ENCODE measurements around the gene CXCR4.
A peak's percentile ranks its signal among the peaks of the same experiment; 100 is the strongest.
"Not testable (repeated sequence)": the region's sequence is repeated elsewhere in the genome, so short reads cannot be mapped to it uniquely, and the experiment has no call there.

The CXCR4 gene

DNA sequence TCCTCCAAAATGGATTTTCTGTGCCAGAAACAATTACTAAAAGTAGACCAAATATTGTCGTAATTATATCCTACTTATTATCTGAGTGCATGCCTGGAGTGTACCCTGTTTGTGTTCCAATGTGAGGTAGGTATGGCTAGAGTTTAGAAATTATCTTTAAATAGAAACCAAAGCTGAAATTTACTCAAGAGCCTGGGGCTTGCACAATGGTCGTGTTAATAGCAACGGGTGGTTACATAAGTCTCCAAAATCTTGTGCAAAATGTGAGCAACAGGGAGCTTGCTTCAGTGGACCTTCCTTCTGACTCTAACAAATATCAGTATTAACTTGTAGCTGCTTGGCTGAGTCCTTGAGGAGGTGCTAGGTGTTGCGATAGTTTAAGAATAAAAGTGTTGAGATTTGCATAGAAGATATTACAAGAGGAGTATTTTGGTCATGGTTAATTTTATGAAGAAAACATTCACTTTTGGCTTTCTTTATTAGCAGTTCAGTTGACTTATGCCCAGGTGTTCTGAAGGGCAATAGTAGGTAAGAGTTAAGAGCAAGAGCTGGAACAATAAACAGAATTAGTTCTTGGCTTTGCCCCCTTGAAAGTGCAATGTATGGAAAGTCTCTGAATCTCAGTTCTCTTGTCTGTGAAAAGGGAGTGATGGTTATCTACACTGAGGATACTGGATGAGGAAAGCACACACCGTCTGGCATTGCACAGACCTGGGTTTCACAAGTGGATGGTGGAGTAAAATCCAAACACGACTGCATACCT is 4.6 kb downstream of the CXCR4 start:
- peak in 1 of 2 donors; percentile 54 for DNase-seq

GRCh38 chr2:136112317-136113208 is 5.4 kb downstream of the CXCR4 start:
- DNase-seq = no peak

DNA sequence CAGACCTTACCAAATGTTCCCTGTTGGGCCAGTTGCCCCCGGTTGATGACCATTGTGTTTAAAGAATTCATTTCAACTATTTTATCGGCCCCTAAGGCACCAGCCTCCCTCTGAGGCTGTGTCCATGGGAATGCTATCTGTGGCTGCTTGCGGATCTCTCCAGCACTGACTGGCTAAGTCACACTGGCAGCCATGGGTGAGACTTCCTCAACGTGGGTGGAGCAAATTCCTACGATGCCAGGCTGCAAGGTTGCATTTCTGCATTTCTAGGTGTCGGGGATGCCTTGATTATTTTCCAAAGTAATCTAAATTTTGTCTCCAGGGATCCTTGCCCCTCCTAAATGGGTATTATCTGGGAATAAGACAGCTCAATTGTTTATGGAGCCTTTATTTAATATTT is 6.2 kb downstream of the CXCR4 start:
- DNase-seq = no peak

- no peak for DNase-seq
These were observed 7.4 kb downstream of the CXCR4 start for GRCh38 chr2:136110526-136110925.

GRCh38 chr2:136108463-136108862 is 9.5 kb downstream of the CXCR4 start:
- DNase-seq = no peak

DNA sequence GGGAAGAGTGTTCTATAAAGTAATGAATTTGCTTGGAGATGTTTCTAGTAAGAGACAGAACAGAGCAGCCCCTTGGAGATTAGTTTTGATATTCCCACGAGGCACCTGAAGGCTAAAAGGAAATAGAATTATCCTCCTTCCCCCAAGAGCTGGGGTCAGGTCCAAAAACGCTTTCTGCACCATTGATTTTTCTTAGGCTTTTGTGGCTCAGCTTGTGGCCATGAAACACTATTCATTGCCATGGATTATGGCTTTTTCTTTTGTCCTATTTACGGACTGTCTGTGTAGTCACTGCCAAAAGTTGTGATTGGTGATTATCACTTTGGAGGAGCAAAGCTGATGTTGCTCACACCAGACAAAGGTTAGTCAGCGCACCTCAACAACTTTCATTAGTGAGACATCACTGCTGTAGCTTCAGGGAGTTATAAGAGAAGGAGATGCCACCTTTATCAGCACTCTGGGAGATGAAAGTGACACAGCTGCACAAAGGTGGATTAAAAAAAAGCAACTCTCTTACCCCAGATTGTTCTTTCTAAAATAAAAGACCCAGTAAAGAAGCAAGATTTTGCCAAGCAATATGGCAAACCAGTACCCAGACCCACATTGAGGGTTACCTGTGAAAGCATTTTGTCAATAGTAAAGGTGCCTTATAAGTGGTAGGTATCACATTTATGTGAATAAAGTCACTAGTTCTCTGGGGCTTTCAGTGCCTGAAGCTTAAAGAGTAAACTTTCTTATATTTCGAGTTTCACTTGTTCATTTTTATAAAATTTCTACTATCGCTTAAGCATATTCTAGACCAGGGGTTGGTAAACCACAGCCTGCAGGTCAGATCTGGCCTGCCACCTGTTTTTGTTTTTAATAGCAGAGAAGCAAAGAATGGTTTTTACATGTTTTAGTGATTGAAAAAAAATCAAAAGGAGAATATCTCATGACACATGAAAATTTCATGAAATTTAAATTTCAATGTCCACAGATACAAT is 10.6 kb downstream of the CXCR4 start:
- no peak for DNase-seq

DNA sequence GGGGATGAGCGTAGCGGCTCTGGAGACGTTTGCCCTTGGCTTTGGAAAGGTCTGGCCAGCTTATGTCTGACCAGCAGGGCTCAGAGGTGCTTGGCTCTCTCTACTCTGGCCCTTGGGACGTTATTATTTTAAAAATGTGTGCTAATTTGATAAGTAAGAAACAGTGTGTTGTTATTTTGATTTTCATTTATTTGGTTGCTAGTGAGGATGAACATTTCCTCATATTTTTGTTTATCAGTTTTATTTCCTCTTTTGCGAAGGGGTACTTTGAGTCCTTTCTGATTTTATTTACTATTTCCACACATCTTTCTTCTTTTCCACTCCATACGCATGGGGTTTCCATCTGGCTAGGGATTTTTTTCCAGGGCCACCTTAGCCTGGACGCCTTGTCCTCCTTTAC is 11.4 kb downstream of the CXCR4 start:
- DNase-seq = no peak

- no peak for DNase-seq
These were observed 13.0 kb downstream of the CXCR4 start for GRCh38 chr2:136104977-136105376.

DNA sequence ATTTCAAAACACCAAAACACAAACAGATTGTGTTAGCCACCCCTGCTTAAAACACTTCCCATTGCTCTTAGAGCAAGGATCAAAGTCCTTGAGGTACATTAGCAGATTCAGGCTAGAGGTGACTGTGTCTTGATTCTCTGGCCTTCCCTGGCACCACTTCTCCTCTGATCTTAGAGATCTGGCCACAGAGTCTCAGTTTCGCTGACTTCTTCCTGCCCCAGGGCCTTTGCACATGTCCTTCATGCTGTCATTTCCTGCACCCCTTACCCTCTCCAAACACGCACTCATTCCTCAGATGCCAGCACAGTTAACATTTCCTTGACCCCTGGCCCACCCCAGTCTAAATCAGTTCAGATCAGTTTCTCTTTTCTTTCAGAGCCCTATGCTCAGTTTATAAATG is 16.9 kb downstream of the CXCR4 start:
- no peak for DNase-seq

GRCh38 chr2:136098441-136098840 is 19.5 kb downstream of the CXCR4 start:
- peak in 1 of 2 donors; percentile 39 for DNase-seq

DNA sequence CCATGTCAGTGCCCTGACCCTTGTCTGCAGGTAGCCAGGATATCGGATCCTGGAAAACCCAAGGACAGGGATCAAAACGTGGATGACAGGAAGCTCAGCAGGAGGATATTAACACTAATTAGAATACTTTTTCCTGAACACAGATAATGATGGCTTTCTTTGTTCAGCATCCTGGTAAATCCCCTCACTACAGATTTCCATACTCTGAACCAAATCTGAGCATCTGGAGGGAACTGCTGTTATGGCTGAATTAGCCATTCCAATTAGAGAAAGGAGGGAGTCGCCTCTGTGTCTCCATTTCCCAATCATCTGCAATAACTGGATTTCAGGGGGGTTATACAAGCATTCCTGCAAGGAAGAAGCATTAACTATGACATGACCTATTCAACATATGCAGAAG is 24.4 kb downstream of the CXCR4 start:
- no peak for DNase-seq

GRCh38 chr2:136091899-136092298 is 26.1 kb downstream of the CXCR4 start:
- DNase-seq = no peak

DNA sequence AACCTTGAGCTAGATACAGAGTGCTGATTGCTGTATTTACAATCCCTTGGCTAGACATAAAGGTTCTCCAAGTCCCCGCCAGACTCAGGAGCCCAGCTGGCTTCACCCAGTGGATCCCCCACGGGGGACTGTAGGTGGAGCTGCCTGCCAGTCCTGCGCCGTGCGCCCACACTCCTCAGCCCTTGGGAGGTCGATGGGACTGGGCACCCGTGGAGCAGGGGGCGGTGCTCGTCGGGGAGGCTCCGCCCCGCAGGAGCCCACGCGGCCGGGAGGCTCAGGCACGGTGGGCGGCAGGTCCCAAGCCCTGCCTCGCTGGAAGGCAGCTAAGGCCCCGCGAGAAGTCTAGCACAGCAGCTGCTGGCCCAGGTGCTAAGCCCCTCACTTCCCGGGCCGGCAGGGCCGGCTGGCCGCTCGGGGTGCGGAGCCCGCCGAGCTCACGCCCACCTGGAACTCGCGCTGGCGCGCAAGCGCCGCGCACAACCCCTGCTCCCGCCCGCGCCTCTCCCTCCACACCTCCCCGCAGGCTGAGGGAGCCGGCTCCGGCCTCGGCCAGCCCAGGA is 30.0 kb downstream of the CXCR4 start:
- DNase-seq = not testable (repeated sequence)

DNA sequence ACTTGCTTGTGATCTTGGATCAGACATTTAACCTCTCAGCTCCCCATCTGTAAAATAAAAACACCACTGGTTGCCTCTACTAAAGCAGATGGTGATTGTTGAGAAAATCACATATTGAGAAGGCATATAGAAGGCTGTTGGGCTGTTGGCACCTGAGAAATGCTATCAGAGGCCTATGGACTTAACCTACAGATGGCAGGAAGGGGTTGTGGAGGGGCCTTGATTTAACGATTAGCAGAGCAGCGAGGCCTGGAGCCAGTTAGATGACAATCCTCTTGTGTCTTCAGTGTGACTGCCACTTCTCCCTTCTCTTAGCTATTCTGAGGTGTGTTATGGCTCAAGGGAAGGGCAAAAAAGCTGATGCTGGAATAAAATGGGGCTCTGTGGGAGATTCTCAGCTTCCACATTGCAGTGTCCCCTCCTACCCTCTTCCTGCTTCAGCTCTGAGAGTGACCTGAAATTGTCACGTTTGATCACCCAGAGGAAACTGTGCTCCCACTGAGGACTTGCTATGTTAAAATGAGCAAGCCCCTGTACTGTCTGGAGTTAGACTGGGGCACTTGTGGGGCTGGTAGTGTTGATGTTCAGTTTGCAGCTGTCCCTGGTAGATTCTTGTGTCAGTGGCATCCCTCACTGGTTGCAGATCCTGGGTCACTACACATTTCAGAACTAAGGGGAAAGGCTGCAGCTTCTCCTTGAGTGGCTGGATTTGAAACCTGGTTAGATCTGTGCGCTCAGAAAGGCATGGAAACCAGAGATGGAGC is 31.5 kb downstream of the CXCR4 start:
- no peak for DNase-seq

DNA sequence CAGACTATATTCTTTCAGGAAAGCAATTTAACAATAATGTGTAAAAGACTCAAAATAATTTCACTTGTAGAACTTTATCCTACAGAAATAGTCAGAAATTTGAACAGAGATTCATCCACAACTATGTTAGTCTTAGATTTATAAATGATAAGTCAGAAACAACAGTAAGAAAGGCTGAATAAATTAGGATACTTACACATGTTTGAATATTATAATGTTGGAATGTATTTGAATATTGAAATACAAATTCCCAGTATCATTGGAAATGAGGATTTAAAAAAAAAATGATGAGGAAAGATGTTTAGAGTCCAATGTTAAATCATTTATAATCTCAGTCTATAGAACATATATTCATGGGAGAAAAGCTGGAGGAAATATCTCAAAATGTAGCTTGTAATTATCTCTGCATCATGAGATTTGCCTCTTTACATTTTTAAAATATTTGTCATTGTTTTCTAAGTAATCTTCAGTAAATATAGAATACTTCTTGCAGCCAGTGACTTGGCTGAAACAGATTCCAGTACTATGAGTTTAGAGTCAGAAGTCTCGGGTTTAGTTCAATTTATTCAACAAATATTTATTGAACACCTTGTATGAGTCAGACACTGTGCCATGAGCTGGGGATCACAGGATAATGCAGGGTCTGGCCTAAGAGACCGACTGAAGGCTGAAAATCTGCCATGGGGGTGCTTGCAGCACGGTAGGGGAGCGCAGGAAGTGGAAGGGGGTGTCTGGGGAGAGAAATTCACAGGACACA is 32.3 kb downstream of the CXCR4 start:
- no peak for DNase-seq

DNA sequence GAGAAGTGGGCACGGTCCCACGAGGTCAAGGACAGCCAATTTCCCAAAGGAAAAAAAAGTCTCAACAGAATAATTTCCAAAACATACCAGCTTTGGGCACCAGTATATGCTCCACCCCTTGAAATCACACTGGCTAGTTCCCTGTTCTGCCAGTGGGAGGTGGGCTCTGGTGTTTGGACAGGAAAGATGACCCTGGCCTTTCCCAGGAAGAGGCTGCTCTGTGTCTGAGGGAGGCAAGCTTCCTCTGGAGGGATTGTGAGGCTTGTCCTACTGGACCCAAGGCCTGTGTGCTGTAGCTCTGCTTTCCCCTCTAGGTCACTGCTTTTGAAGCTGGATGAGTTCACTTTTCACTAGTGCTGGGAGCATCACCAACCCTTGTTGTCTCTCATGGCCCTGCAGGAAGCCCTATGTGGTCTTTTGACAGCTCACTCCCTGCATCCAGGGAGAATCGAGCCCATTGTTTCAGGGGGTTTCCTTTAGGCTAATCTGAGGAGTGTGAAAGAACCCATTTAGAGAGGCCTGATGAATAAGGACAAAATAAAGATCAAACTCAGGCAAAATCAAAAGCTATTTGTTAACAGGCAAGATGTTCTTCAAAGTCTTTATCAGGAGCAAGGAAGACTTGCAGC is 36.3 kb downstream of the CXCR4 start:
- DNase-seq = no peak

- no peak for DNase-seq
These were observed 37.8 kb downstream of the CXCR4 start for GRCh38 chr2:136080114-136080513.

DNA sequence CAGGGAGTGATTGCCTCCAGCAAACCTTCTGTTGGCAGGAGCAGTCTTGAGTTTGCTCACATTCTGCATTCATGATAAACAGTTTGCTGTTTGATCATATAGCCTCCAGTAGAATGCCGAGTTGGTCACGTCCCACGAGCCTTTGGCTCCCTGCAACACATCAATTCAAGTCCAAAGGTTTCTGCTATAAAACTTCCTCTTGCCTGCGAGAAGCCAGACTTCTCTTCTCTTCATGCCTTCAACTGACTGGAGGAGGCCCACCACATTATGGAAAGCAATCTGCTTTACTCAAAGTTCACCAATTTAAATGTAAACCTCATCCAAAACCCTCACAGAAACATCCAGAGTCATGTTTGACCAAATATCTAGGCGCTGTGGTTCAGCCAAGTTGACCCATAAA is 40.8 kb downstream of the CXCR4 start:
- DNase-seq = no peak

- DNase-seq = no peak
These were observed 42.5 kb downstream of the CXCR4 start for GRCh38 chr2:136075476-136075875.

DNA sequence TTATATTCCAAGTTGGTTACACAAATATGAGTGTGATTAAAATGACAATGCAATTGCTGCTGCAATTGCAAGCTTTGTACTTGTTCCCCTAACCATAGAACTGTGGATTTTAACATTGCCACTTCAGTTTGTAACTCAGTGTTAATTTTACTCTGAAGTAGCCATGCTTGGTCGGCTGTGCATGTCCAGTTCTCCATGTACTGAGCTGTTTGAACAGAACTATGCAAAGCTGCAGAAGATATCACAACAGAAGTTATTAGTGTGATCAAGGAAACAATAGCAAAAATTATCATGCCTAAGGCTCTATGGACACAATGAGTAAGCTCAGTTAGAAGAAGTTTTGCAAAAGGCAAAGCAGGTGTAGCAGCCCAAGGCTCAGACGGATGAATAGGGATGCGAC is 45.3 kb downstream of the CXCR4 start:
- no peak for DNase-seq

GRCh38 chr2:136071887-136072286 is 46.1 kb downstream of the CXCR4 start:
- not testable (repeated sequence) for DNase-seq

Measured in CD4-positive, alpha-beta T cell treated with Interleukin-1 beta for 1 hour (primary cell).